ENCODE results near the gene SKI. TPM values are rescaled to one million over a fixed set of nuclear protein-coding genes. Genes with fewer than 3 reads are reported as not detected.

SKI gene
- total RNA-seq, 1 donor from 2014 or later = 55.7 TPM

- Mint-ChIP-seq H3K27me3 (no peaks in the 10 kb centered on the region), H3K4me3 (no peak overlapping the region), H3K27ac (no peak overlapping the region), H3K9me3 (no peaks in the 10 kb centered on the region), H3K4me1 (ENCODE audit: unreplicated experiment) (peaks cover 9% of the 10 kb centered on the region), H3K36me3 (no peaks in the 10 kb centered on the region)
- no peak for DNase-seq (ENCODE audit: extremely low spot score, unreplicated experiment)
- no peak for TF ChIP-seq CTCF (conservative IDR thresholded peaks at IDR 0.05)
Measured at GRCh38 chr1:2347409-2347785, 119.3 kb downstream of the SKI start.

GRCh38 chr1:2347896-2348295 is 119.8 kb downstream of the SKI start:
- no peak overlapping the region for H3K27ac Mint-ChIP-seq
- H3K36me3 Mint-ChIP-seq = no peaks in the 10 kb centered on the region
- no peaks in the 10 kb centered on the region for H3K9me3 Mint-ChIP-seq
- H3K4me3 Mint-ChIP-seq = no peak overlapping the region
- no peak for TF ChIP-seq CTCF (conservative IDR thresholded peaks at IDR 0.05)
- no peak for DNase-seq (ENCODE audit: extremely low spot score, unreplicated experiment)
- H3K27me3 Mint-ChIP-seq = no peaks in the 10 kb centered on the region
- peaks cover 9% of the 10 kb centered on the region for H3K4me1 Mint-ChIP-seq (ENCODE audit: unreplicated experiment)

- no peak for DNase-seq (ENCODE audit: extremely low spot score, unreplicated experiment)
- H3K9me3 Mint-ChIP-seq = no peaks in the 10 kb centered on the region
- no peak overlapping the region for H3K4me3 Mint-ChIP-seq
- H3K4me1 Mint-ChIP-seq (ENCODE audit: unreplicated experiment) = peaks cover 9% of the 10 kb centered on the region
- H3K27me3 Mint-ChIP-seq = no peaks in the 10 kb centered on the region
- no peak for TF ChIP-seq CTCF (conservative IDR thresholded peaks at IDR 0.05)
- H3K27ac Mint-ChIP-seq = no peak overlapping the region
- no peaks in the 10 kb centered on the region for H3K36me3 Mint-ChIP-seq
Measured at GRCh38 chr1:2348346-2349325, 120.5 kb downstream of the SKI start.

- Mint-ChIP-seq H3K9me3 (no peaks in the 10 kb centered on the region), H3K4me3 (no peak overlapping the region), H3K27ac (no peak overlapping the region), H3K27me3 (no peaks in the 10 kb centered on the region), H3K4me1 (ENCODE audit: unreplicated experiment) (peaks cover 9% of the 10 kb centered on the region), H3K36me3 (no peaks in the 10 kb centered on the region)
- no peak for TF ChIP-seq CTCF (conservative IDR thresholded peaks at IDR 0.05)
- DNase-seq (ENCODE audit: extremely low spot score, unreplicated experiment) = no peak
Measured at GRCh38 chr1:2349806-2350205, 121.7 kb downstream of the SKI start.

GRCh38 chr1:2350501-2350900 is 122.4 kb downstream of the SKI start:
- Mint-ChIP-seq H3K4me3 (no peak overlapping the region), H3K9me3 (no peaks in the 10 kb centered on the region), H3K27me3 (no peaks in the 10 kb centered on the region), H3K4me1 (ENCODE audit: unreplicated experiment) (peaks cover 9% of the 10 kb centered on the region), H3K36me3 (no peaks in the 10 kb centered on the region), H3K27ac (no peak overlapping the region)
- no peak for TF ChIP-seq CTCF (conservative IDR thresholded peaks at IDR 0.05)
- no peak for DNase-seq (ENCODE audit: extremely low spot score, unreplicated experiment)
